ENCODE results near the gene PLA2G2D. TPM values are rescaled to one million over a fixed set of nuclear protein-coding genes. Genes with fewer than 3 reads are reported as not detected.

The PLA2G2D gene
- total and polyA plus RNA-seq, 2 experiments from 2014 or later = not detected

DNA sequence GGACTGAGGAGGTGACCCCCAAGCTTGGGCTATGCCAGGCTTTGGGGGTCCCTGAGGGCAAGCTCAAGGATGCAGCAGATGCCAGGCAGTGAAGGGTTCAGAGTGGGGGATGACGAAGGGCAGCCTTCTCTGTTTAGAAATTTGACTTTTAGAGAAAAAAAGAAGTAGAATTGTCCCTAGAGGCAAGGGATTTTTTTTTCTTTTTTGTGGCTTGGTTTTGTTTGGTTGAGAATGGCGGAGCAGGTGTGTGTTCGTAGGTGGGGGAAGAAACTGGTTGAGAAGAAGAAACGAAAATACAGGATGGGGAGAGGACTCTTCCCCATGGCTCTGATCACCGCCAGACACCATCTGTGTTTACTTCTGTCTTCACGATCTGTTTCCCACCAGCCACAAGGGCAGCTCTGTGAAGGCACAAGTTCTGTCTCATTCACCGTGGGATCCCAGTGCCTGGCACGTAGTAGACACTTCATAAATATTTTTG, 41.1 kb downstream of the PLA2G2D start:
- Histone ChIP-seq H3K79me2 (replicated peaks; ENCODE audit: insufficient read depth) (no peaks in the 10 kb centered on the region), H3F3A (replicated peaks; ENCODE audit: low read depth) (no peaks in the 10 kb centered on the region), H3K27ac (ENCODE audit: low read depth) (no peak overlapping the region), H3K36me3 (ENCODE audit: insufficient read depth) (no peaks in the 10 kb centered on the region; the same call in 1 of the 2 replicates), H3K4me3 (no peak overlapping the region), H3K4me2 (no peak overlapping the region), H3K4me1 (ENCODE audit: insufficient read depth) (no peaks in the 10 kb centered on the region), H2AFZ (no peak overlapping the region), H3K27me3 (ENCODE audit: insufficient read depth) (no peaks in the 10 kb centered on the region), H3K9me2 (ENCODE audit: insufficient read depth) (no peaks in the 10 kb centered on the region), H4K20me1 (replicated peaks; ENCODE audit: insufficient read depth) (no peaks in the 10 kb centered on the region)
- TF ChIP-seq JUNB (IDR thresholded peaks at IDR 0.05; ENCODE audit: unreplicated experiment) = no peak
- peaks cover 3% of the 10 kb centered on the region for H3K27me3 Mint-ChIP-seq (ENCODE audit: insufficient read depth, low read depth, poor library complexity)
- H3K9me3 Mint-ChIP-seq = no peaks in the 10 kb centered on the region; the same call in 2 of the 3 replicates
- no peak for DNase-seq (ENCODE audit: low spot score)
- ATAC-seq = no peak
- no peaks in the 10 kb centered on the region; the same call in 2 of the 3 replicates for H3K36me3 Mint-ChIP-seq (ENCODE audit: low read depth)
- H3K4me1 Mint-ChIP-seq = peaks cover 8% of the 10 kb centered on the region; the same call in 2 of the 3 replicates
- no peak overlapping the region for H3K27ac Mint-ChIP-seq
- no peak overlapping the region for H3K4me3 Mint-ChIP-seq

DNA sequence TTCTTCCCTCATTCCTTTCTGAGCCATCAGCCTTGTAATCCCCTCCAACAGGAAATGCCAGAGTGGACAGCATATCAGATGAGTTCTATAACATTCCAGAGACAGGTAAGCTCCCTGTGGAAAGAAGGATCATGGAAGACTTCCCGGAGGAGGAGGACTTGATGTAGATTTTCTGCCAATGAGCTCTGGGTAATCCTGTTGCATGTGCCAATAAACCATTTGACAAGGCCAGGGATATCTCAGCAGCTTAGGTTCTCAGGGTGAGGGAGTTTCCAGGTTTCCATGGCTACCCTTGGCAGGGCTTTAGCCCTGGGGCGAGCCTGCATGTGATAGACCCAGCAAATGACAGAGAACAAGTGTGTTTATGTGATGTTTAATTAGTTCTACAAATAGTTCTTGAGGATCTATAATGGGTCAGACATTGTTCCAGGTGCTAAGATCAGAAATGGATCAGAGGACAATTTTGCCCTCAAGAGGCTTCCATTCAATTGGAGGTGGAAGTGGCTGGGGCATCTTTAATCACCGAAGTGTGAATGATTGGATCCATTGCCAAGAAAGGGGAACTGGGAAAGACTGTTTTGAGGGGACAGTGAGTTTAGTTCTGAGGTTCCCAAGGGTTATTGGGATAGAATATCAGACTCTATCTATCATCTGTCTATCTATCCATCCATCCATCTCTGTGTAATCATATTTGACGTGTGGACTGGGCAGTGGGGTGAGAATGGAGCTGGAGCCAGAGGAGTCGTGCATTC, 42.5 kb downstream of the PLA2G2D start:
- H3F3A ChIP-seq (replicated peaks; ENCODE audit: low read depth) = no peaks in the 10 kb centered on the region
- H3K36me3 Mint-ChIP-seq (ENCODE audit: low read depth) = no peaks in the 10 kb centered on the region; the same call in 2 of the 3 replicates
- H3K79me2 ChIP-seq (replicated peaks; ENCODE audit: insufficient read depth) = no peaks in the 10 kb centered on the region
- H2AFZ ChIP-seq = no peak overlapping the region
- H3K4me1 Mint-ChIP-seq = peaks cover 8% of the 10 kb centered on the region; the same call in 2 of the 3 replicates
- no peak for DNase-seq (ENCODE audit: low spot score)
- no peaks in the 10 kb centered on the region for H3K4me1 ChIP-seq (ENCODE audit: insufficient read depth)
- H3K4me2 ChIP-seq = no peak overlapping the region
- no peak for ATAC-seq
- H3K4me3 ChIP-seq = no peak overlapping the region
- no peak overlapping the region for H3K27ac Mint-ChIP-seq
- no peaks in the 10 kb centered on the region for H3K27me3 ChIP-seq (ENCODE audit: insufficient read depth)
- H4K20me1 ChIP-seq (replicated peaks; ENCODE audit: insufficient read depth) = no peaks in the 10 kb centered on the region
- H3K27ac ChIP-seq (ENCODE audit: low read depth) = no peak overlapping the region
- peaks cover 2% of the 10 kb centered on the region for H3K27me3 Mint-ChIP-seq (ENCODE audit: insufficient read depth, low read depth, poor library complexity)
- no peak overlapping the region for H3K4me3 Mint-ChIP-seq
- TF ChIP-seq POLR2AphosphoS5 (IDR thresholded peaks at IDR 0.05; ENCODE audit: low read depth) (no peak), EZH2 (IDR thresholded peaks at IDR 0.05; ENCODE audit: low read depth, unreplicated experiment) (no peak), CTCF (conservative IDR thresholded peaks at IDR 0.05; ENCODE audit: low read depth in 2 of 2) (no peak), ZNF331 (CRISPR knock-in tag; IDR thresholded peaks at IDR 0.05; ENCODE audit: low read depth) (no peak), NANOG (IDR thresholded peaks at IDR 0.05; ENCODE audit: borderline replicate concordance) (no peak), EZH2phosphoT487 (IDR thresholded peaks at IDR 0.05; ENCODE audit: unreplicated experiment) (no peak), CREB1 (CRISPR knock-in tag; IDR thresholded peaks at IDR 0.05; ENCODE audit: low read depth) (no peak), ETS1 (IDR thresholded peaks at IDR 0.05) (no peak)
- no peaks in the 10 kb centered on the region for H3K9me2 ChIP-seq (ENCODE audit: insufficient read depth)
- no peaks in the 10 kb centered on the region; the same call in 2 of the 3 replicates for H3K9me3 Mint-ChIP-seq
- no peaks in the 10 kb centered on the region; the same call in 1 of the 2 replicates for H3K36me3 ChIP-seq (ENCODE audit: insufficient read depth)

Measured in GM23338 (cell line).